Islet of Langerhans (tissue), 1 donor: ENCODE data around the gene ANXA6.

Experiments
- FAIRE-seq: peaks from one replicate; lab custom pipeline; 2011; peaks lifted over from hg19 to GRCh38; lab: Jason Lieb, UNC

Gene ANXA6

DNA sequence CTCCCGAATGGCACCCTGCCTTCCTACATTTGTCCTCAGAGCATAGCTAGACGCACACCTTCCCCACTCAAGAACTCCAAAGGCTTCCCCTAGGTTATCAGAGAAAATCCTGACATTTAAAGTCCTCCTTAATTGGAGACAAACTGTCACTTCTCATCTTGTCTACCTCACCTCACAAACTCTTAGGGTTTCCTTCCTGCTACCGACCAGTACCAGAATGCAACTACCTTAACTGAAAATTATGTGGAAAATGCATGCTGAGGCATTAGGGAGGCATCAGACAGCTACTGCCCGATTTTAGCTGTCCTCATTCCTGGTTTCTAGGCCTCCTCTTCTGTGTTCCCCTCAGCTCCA is 58.8 kb downstream of the ANXA6 start:
- FAIRE-seq = no peak

DNA sequence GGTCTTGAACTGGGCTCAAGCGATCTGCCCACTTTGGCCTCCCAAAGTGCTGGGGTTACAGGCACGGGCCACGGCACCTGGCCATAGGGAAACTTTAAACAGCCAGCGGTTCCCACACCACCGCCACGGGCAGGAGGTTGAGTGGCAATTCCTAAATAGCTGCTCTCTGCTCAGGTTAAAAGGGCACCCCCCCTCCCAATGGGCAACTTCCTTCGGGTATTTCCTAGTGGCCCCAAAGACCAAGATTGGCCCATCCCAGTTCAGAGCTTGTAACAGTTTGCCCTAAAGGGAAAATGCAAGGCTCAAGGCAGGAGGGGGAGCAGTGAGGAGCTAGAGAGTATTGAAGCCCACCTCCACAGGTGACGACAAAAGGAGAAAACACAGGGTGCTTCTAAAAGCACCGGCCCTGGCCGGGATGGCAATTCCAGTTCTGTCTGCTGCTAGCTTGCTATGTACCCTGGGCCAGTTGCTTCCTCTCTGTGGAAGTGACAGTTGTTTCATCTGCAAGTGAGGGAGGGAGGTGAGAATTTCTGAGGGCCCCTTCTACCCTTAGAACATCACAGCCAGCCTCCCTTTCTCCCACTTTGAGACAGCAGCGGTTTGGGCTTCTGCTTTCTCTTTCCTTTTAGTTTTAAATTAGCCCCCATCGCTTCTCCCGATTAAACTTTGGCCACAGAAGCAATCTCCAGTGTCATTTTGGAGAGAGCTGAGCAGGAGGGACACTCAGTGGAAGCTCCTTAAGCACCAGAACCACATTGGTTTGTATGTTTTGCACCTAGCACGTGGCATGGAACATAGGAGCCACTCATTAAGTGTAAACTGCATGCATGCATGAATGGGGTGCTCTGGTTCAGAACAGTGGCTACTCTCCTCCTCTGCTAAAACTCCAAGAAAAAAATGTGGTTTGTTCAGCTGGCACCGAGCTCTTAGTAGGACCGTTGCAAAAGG is 59.5 kb downstream of the ANXA6 start:
- no peak for FAIRE-seq

DNA sequence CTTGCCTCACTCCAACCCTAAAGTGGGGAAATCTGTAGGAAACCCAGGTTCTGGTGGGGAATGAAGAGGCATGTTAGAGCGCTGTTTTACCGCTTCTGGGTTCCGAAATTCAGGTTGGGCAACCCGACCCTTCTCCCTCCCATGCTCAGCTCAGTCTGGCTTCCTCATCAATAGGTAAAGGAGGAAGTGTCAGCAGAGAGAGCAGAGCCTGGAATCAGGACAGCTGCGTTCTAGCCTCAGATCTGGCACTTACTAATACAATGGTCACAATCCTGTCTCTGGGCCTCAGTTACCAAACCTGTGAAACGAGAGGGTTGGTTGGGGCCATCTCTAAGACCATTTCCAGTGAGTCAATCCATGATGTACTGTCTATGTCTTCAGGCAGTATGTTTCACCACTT is 60.5 kb downstream of the ANXA6 start:
- FAIRE-seq = no peak

DNA sequence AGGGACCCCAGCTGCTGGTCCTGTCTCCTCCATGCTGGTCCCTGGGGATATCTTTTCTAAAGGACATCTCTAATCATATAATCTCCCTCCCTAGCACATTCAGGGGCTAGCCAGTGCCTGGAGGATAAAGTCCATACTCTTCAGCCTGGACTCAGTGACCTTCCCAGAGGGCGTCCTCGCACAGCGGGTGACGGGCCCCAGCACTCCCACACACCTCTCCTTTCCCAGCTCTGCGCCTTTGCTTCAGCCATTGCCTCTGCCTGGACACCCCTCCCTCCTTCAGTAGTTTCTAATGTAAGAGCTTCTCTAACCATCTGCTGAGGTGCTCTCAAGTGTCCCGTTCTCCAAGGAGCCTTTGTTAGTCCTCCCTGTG is 61.6 kb downstream of the ANXA6 start:
- FAIRE-seq = no peak

DNA sequence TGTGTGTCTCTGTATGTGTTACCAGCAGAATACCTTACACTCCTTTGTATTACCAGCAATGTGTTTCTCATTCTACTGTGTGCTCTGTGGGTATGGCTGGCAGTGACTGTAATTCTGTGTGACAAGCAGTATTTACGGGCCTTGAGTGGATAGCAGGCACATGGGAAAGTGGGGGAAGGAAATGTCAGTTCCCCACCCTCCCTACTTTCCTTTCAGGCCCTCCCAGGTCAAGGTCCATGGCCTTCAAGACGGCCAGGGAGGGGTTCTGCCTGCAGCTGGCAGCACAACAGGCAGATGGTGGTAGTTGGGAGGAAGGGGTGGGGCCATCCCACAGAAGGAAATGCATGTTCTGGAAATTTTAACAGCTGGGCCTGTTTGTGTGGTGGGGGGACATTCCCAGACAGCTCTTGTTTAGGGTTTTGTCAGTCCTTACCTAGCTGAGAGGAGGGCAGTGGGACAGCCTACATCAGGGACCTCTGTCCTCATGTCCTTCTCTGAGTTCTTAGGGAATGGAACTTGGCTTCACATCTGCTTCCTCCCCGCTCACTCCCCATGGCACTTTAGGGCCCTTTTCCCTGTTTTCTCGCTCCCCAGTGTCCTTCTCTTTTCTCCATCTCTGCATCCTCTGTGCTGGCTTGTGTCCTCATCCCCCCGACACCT is 62.1 kb downstream of the ANXA6 start:
- no peak for FAIRE-seq

DNA sequence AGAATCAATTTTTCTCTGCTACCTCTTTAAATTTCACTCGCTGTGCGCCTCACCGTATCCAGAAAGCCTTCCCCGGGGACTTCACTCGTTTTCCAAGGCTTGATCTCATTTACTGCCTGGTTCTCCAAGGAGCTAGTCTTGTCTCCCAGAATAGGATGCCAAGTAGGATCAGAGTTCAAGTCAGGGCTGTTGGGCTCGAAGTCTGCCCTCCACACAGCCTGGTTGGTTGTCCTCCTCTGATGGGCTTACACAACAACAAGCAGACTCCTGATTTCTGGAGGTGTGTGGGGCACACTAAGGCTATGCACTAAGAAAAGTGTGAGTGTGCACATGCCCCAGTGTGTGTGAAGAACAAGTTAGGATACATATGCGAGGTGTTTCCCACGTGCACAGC is 62.7 kb downstream of the ANXA6 start:
- no peak for FAIRE-seq

DNA sequence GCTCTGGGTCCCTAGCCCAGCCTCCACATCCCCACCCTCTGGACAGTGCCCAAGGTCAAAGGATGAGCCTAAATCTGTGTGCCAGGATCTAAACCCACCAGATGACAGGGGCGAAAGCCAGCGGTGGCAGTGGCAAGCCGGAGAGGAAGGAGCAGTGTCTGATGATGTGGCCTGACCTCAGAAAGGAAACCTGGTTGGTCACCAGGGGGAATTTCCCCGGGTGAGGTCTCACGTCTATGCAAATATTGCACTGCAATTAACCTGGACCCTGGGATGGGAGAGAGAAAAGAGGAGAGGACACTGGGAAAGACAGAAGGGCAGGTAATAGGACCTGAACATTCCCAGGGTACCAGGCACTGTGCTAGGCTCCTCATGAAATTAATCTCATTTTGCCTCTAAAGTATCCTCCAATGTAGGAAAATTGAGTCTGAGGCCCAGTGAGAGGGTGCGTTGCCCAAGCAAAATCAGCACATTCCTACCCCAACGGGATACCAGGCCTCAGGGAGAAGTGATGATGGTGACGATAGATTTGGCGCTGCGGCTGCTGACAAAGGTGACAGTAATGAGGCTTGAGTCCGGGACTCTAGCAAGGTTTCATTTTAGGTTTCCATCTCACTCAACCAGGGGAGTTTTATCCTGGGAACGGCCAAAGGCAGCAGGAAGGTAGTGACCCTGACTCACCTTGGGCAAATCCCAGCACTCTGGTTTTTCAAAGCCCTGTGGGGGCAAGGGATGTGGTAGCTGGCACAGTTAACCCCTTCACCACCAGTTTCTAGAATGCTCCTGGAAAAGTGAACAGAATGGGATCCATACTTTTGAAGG is 63.3 kb downstream of the ANXA6 start:
- FAIRE-seq = no peak

DNA sequence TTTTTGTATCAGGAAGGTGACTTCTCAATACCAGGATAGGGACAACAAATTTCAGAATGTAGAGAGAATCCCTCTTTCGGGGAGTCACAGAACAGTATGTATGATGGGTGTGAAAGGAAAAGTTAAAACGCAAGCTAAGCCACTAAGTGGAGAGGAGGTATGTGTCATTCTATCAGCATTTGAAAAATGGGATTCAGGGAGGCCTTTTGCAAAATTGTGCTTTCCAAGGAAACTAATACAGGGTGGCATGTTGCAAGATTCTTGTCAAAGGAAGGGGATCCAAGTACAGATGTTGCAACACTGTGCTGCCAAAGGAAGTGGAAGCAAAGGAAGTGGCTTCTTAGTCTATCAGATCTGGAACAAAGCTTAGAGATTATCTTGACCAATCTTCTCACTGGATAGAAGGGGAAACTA is 64.1 kb downstream of the ANXA6 start:
- no peak for FAIRE-seq

DNA sequence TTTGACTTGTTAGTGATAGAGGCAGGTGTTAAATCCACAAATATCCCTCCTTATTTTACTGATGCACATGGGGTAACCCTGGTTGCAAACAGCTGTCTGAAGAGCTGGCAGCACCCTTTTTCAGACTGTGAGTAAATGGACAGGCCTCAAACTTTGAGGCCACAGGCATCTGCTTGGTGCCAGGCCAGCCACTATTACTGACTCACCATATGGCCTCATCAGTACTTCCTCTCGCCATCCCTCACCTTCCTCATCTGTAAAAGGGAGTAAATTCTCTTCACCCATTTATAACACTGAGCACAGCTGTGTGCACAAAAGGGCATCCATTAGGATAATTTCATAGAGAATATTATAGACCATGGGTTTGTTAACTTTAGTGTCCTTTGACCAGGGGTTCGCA is 64.8 kb downstream of the ANXA6 start:
- no peak for FAIRE-seq

DNA sequence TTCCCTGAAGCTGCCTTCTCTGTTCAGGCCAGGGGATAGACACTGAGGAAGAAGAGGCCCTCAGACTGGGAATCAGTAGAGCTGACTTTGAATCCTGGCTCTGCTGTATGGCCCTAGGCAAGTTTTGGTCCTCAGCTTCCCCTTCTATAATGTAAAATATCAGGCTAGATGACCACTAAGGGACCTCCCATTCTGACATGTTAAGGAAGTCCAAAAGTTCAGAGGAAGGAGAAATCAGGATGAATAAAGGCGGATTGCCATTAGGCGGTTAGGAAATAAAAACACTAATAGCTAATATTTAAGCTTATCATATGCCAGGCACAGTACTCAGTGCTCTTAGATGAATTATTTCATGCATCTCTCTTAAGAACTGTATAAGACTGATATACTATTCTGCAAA is 67.9 kb downstream of the ANXA6 start:
- FAIRE-seq = no peak

DNA sequence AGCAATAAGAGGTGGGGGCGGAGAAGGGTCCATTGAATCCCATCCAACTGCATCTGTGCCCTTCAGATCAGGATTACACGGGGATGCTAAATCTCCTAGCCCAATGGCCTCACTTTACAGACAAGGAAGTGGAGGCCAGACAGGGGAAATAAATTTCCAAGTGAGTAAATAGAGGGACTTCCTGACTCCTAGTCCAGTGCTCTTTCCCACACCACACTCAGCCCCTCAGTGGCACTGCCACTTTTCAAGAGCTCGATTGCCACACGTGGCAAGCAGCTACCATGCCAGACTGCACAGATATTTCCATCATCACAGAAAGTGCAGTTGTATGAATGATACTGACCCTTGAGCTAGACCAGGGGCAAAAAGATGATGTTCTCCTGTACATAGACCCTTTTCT is 68.6 kb downstream of the ANXA6 start:
- no peak for FAIRE-seq

DNA sequence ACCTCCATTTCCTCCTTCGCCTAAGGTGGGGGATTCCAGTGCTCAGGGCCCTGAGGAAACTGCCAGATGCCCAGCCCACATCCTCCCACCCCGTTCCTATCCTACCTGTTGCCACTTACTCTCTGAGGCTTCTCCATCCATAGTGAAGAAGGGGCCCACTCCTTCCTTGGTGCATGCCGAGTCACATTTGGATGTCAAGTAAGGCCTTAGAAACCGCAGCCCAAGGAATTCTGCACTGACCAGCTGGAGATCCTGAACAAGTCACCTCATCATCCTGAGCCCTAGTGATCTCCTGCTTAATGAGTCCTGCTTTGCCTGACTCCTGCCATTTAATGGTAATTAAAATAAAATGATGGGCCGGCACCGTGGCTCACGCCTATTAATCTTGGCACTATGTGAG is 70.1 kb downstream of the ANXA6 start:
- FAIRE-seq = no peak

DNA sequence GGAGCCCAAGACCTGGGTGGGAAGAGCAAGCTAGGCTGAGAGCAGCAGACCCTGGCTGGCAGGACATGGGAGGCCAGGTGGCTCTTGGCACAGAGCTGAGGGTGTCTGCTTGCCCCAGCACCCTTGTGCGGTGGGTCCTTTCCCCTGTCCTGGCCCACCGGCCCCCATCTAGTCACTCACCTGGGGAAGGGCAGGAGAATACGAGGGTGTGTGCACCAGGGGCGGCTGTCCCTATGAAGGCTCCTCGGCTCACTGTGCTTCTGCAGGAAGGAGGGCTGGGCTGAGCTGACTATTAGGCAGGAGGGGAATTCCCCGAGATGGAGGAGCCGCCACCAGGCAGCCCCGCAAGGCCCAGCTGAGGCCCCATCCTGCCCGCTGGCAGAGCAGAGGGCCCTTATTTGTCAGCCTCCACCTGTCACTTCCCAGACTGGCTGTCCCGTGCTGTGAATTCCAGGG is 70.6 kb downstream of the ANXA6 start:
- FAIRE-seq = no peak

DNA sequence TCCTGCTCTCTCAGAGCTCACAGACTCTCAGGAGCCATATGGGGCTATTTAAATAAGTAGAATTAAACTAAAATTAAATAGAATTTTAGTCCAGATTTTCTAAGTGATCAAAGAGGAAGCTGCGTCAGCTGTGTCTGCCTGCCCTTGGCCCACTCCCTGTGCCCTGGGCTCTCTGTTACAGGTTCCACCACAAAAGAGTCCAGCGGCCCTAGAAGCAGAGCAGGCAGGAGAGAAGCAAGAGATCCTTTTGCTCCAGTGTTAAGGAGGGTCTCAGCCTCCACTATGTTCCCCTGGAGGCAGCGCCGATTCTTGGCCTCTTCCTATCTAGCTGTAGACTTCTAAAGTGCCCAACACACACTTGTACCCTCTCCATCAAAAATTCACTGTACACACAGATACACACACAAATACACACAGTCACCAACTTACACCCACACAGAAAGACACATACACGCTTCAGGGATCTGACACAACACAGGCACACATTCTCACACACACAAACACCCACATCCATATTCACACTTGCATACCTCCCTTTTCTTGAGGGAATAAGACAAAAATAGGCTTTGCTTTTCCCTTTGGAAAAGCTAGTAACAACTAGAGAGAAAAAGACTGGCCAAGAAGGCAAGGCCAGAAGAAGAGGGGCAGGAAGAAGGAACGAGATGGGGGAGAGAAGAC is 71.2 kb downstream of the ANXA6 start:
- FAIRE-seq = no peak

DNA sequence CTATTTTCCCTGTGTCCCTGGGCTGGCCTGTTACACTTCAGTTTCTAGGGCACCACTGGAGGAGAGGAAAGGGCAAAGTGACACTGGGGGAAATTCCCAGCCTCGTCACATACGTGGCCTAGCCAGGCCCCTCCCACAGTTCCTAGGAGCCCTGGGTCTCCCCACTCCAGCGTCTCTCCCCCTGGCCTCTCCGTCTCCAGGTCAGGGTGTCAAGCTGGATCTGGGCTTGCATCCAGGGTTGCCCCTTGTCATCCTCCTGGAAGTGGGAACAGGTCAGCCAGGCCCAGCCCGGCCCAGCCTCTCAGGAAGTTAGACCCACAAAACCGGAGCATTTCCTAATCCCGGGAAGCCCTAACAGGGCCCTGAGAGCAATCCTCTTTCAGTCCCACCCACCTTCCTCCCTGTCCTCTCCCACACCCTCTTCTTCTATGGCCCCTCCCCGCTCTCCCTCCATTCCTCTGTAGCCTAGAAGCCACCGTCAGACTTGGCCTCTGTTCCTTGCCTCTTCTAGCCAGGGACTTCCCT is 72.0 kb downstream of the ANXA6 start:
- no peak for FAIRE-seq

DNA sequence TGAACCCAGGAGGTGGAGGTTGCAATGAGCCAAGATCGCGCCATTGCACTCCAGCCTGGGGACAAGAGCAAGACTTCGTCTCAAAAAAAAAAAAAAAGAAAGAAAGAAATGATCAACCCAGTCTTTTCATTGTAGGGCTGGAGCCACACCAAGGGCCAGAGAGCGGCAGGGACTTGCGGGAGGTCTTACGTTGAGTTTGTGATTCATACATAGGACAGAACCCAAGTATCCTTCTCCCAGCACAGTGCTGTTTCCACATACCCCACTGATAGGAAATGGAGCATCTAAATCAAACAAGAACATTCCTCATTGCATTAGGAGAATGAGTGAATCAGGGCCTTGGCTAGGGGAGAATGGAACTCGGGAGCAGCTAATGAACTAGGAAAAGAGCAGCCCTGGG is 73.2 kb downstream of the ANXA6 start:
- no peak for FAIRE-seq

DNA sequence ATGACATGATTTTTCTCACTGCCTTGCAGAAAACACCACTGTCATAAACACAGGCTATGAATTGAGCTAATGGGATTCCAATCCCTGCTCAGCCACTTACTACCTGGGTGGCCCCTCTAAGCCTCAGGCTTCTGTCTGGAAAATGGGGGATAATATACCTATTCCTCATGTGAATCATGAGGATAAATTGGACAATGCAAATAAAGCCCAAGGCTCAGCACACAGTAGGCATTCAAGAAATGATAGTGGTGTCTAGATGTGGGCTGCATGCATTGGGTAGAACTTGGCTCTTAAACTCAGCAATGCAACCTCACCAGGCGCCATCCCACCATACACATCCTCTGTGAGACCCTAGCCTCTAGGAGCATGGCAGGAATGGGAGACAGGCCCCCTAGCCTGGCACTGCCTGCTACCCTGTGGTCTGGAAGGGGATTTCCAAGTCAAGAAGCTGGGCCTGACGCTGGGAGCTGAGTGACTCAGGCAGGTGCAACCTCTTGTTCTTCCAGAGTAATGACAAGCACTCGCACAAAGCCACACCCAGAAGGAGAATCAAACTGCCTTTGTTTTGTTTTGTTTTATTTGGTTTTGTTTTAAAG is 74.4 kb downstream of the ANXA6 start:
- FAIRE-seq = no peak

DNA sequence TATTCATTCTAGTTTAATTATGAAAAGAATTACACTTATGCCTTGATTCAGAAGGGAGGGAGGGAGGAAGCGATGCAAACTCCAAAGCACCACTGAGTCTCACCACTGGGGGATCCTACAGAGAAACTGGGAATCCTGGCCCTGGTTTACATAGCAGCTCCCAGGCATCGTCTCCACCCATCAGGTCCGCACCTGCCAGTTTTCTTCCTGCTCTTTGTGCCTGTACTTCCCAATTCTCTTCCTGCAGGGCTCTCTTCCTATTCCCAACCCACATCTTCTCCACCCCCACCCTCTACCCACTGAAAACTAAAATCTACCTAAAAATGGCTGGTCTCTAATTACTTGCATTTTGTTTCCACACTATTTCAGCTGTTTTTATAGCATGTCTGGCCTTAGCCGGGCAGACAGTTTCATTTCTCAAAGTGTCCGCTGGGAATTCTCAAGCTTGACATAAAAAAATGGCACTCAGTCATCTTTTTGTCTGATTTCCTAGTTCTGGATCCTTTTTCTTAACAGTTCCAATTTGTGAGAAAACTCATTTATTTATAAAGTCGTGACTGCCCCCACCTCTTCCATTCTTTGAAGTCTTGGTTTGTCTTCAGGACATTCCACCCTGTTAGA is 75.2 kb downstream of the ANXA6 start:
- FAIRE-seq = no peak

DNA sequence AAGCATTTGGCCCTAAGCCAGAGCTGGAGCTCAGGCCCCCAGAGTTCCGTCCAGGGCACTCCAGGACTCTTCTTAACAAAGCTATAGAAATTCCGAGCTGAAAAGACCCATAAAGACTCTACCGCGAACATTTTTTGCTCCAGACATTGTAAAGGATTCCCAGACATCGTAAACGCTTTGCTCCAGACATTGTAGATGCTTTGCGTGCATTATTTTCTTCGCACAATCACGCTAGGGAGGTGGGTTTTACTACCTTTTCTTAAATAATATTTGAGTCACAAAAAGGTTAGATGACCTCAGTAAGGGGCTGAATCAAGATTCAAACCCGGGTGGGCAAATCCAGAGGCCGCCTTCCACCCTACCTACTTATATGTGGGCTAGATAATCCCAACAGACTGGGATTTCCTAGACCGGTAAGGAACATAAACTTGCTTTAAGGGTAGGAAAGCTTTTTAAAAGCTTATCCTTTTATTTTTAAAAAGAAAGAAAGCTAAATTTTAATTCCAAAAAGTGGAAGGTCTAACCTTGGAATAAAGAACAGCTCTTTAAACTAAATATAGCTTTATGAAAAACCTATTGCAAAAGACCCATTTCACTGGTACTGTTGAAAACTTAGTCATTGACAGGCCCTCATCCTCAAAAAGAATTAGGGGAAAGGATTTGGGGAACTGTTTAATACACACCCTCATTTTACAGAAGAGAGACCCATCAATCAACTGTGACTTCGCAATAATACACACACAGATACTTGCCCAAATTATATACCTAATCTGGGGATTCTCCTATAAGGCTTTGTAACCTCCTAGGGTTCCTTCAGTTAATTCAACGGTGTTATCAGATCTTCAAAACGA is 75.9 kb downstream of the ANXA6 start:
- FAIRE-seq = no peak
